ENCODE results near the gene PPFIA1. TPM values are rescaled to one million over a fixed set of nuclear protein-coding genes. Genes with fewer than 3 reads are reported as not detected.
A peak's percentile ranks its signal among the peaks of the same experiment; 100 is the strongest.

PPFIA1 gene
- total RNA-seq (10 to 100 TPM; 41.0 to 50.7 (median 49.6) TPM), total RNA-seq (47.0 to 99.8 (median 69.8) reads per million in 29 experiments)
- total RNA-seq (2013): 29.2 TPM

- WGBS (ENCODE audit: insufficient coverage): under 1% methylated on average over 99 of the region's 99 CpGs
- peaks cover 8 to 30% of the 10 kb centered on the region in 2 experiments for H3K27me3 ChIP-seq (replicated peaks in 1 of 2; ENCODE audit: control insufficient read depth in 2 of 2, extremely low read depth in 1 of 2, insufficient read depth in 2 of 2, low read length in 1 of 2)
- peak within 1 kb of the TSS; percentile 50 for H3K27ac ChIP-seq (ENCODE audit: low read length)
- ATAC-seq (replicated peaks in 1 of 4): peak; percentile 92 to 96 (median 92)
- H3K4me3 ChIP-seq (ENCODE audit: control insufficient read depth in 1 of 2, extremely low read depth in 1 of 2, low read length in 1 of 2): peak within 1 kb of the TSS; percentile 91 to 96
- peaks cover 41 to 44% (median 42%) of the 10 kb centered on the region in 3 donors for H3K4me1 Mint-ChIP-seq
- peaks cover 11 to 17% of the 10 kb centered on the region in 2 donors for H3K27me3 Mint-ChIP-seq
- H3K36me3 ChIP-seq (ENCODE audit: control insufficient read depth in 2 of 2, extremely low read depth in 1 of 2, insufficient read depth in 1 of 2, low read length in 1 of 2): peaks cover 0 to 8% of the 10 kb centered on the region in 2 donors
- peak within 1 kb of the TSS; percentile 65 to 79 for H3K27ac Mint-ChIP-seq
- CTCF ChIA-PET: interaction anchor here in 1 of 2 donors (0.5 kb wide), 1 partner anchor 9 kb away, joined by 4 read pairs; no protein-coding TSS in a partner anchor
- peak; percentile 81 to 98 (median 92) for DNase-seq
- no peaks in the 10 kb centered on the region for H3K9me3 Mint-ChIP-seq
- H3K4me3 Mint-ChIP-seq: peak within 1 kb of the TSS; percentile 87 to 91 (median 89)
- H3K4me1 ChIP-seq (ENCODE audit: control insufficient read depth in 1 of 2, extremely low read depth in 1 of 2, insufficient read depth in 2 of 2, low read length in 2 of 2): peaks cover 10 to 24% of the 10 kb centered on the region in 2 experiments
- H3K36me3 Mint-ChIP-seq: peaks cover 18% of the 10 kb centered on the region
- POLR2A ChIA-PET: interaction anchor here in 1 of 2 donors (0.6 kb wide), 1 partner anchor 1660 kb away, joined by 4 read pairs; no protein-coding TSS in a partner anchor
- no peaks in the 10 kb centered on the region for H3K9me3 ChIP-seq
These were observed at the start of gene PPFIA1 for GRCh38 chr11:70270104-70270876. TSS of gene PPFIA1 (plus strand) at chr11:70270690. CDS start at chr11:70272173, 1,483 bp downstream.

GRCh38 chr11:70220920-70221319, 49.6 kb upstream of the PPFIA1 start:
- no peak for DNase-seq
- Histone ChIP-seq H3K27me3 (replicated peaks in 1 of 2; ENCODE audit: control insufficient read depth in 2 of 2, extremely low read depth in 1 of 2, insufficient read depth in 2 of 2, low read length in 1 of 2) (peaks cover 0 to 8% of the 10 kb centered on the region in 2 experiments), H3K27ac (ENCODE audit: low read length) (no peak overlapping the region), H3K4me3 (ENCODE audit: control insufficient read depth in 1 of 2, extremely low read depth in 1 of 2, low read length in 1 of 2) (no peak overlapping the region), H3K36me3 (ENCODE audit: control insufficient read depth in 2 of 2, extremely low read depth in 1 of 2, insufficient read depth in 1 of 2, low read length in 1 of 2) (no peaks in the 10 kb centered on the region), H3K9me3 (no peaks in the 10 kb centered on the region), H3K4me1 (ENCODE audit: control insufficient read depth in 1 of 2, extremely low read depth in 1 of 2, insufficient read depth in 2 of 2, low read length in 2 of 2) (no peaks in the 10 kb centered on the region)
- Mint-ChIP-seq H3K27ac (no peak overlapping the region), H3K36me3 (no peaks in the 10 kb centered on the region), H3K4me1 (no peaks in the 10 kb centered on the region), H3K27me3 (peaks cover 24 to 38% of the 10 kb centered on the region in 2 donors), H3K4me3 (no peak overlapping the region), H3K9me3 (no peaks in the 10 kb centered on the region)
- no CpG with 5 or more reads among the region's 1 CpG for WGBS (ENCODE audit: insufficient coverage)
- ChIA-PET CTCF (no interaction called here), POLR2A (no interaction called here)
- ATAC-seq (replicated peaks in 1 of 4): no peak

- Mint-ChIP-seq H3K27me3 (peaks cover 0 to 11% of the 10 kb centered on the region in 2 donors), H3K36me3 (no peaks in the 10 kb centered on the region), H3K4me3 (no peak overlapping the region), H3K27ac (no peak overlapping the region), H3K4me1 (no peaks in the 10 kb centered on the region), H3K9me3 (no peaks in the 10 kb centered on the region)
- DNase-seq (no peak), ATAC-seq (replicated peaks in 1 of 4) (no peak)
- WGBS (ENCODE audit: insufficient coverage): 71% methylated on average over 8 of the region's 8 CpGs
- Histone ChIP-seq H3K4me3 (ENCODE audit: control insufficient read depth in 1 of 2, extremely low read depth in 1 of 2, low read length in 1 of 2) (no peak overlapping the region), H3K9me3 (no peaks in the 10 kb centered on the region), H3K4me1 (ENCODE audit: control insufficient read depth in 1 of 2, extremely low read depth in 1 of 2, insufficient read depth in 2 of 2, low read length in 2 of 2) (no peaks in the 10 kb centered on the region), H3K27ac (ENCODE audit: low read length) (no peak overlapping the region), H3K36me3 (ENCODE audit: control insufficient read depth in 2 of 2, extremely low read depth in 1 of 2, insufficient read depth in 1 of 2, low read length in 1 of 2) (no peaks in the 10 kb centered on the region), H3K27me3 (replicated peaks in 1 of 2; ENCODE audit: control insufficient read depth in 2 of 2, extremely low read depth in 1 of 2, insufficient read depth in 2 of 2, low read length in 1 of 2) (peaks cover 0 to 7% of the 10 kb centered on the region in 2 experiments)
- POLR2A ChIA-PET: no interaction called here
- CTCF ChIA-PET: no interaction called here
These were observed 44.8 kb upstream of the PPFIA1 start for GRCh38 chr11:70225681-70226177.

- no peaks in the 10 kb centered on the region for H3K9me3 ChIP-seq
- Mint-ChIP-seq H3K36me3 (no peaks in the 10 kb centered on the region), H3K27ac (no peak overlapping the region), H3K4me3 (no peak overlapping the region), H3K4me1 (no peaks in the 10 kb centered on the region), H3K9me3 (no peaks in the 10 kb centered on the region), H3K27me3 (peaks cover 0 to 11% of the 10 kb centered on the region in 2 donors)
- H3K27me3 ChIP-seq (replicated peaks in 1 of 2; ENCODE audit: control insufficient read depth in 2 of 2, extremely low read depth in 1 of 2, insufficient read depth in 2 of 2, low read length in 1 of 2): peaks cover 0 to 7% of the 10 kb centered on the region in 2 experiments
- H3K27ac ChIP-seq (ENCODE audit: low read length): no peak overlapping the region
- 82% methylated on average over 3 of the region's 3 CpGs for WGBS (ENCODE audit: insufficient coverage)
- H3K4me1 ChIP-seq (ENCODE audit: control insufficient read depth in 1 of 2, extremely low read depth in 1 of 2, insufficient read depth in 2 of 2, low read length in 2 of 2): no peaks in the 10 kb centered on the region
- ChIA-PET POLR2A (no interaction called here), CTCF (no interaction called here)
- no peak overlapping the region for H3K4me3 ChIP-seq (ENCODE audit: control insufficient read depth in 1 of 2, extremely low read depth in 1 of 2, low read length in 1 of 2)
- DNase-seq (no peak), ATAC-seq (replicated peaks in 1 of 4) (no peak)
- no peaks in the 10 kb centered on the region for H3K36me3 ChIP-seq (ENCODE audit: control insufficient read depth in 2 of 2, extremely low read depth in 1 of 2, insufficient read depth in 1 of 2, low read length in 1 of 2)
These were observed 44.3 kb upstream of the PPFIA1 start for GRCh38 chr11:70226183-70226582.

- Histone ChIP-seq H3K36me3 (ENCODE audit: control insufficient read depth in 2 of 2, extremely low read depth in 1 of 2, insufficient read depth in 1 of 2, low read length in 1 of 2) (no peaks in the 10 kb centered on the region), H3K4me3 (ENCODE audit: control insufficient read depth in 1 of 2, extremely low read depth in 1 of 2, low read length in 1 of 2) (no peak overlapping the region), H3K27ac (ENCODE audit: low read length) (no peak overlapping the region), H3K27me3 (replicated peaks in 1 of 2; ENCODE audit: control insufficient read depth in 2 of 2, extremely low read depth in 1 of 2, insufficient read depth in 2 of 2, low read length in 1 of 2) (peaks cover 0 to 10% of the 10 kb centered on the region in 2 experiments), H3K9me3 (no peaks in the 10 kb centered on the region), H3K4me1 (ENCODE audit: control insufficient read depth in 1 of 2, extremely low read depth in 1 of 2, insufficient read depth in 2 of 2, low read length in 2 of 2) (no peaks in the 10 kb centered on the region)
- no peaks in the 10 kb centered on the region for H3K36me3 Mint-ChIP-seq
- POLR2A ChIA-PET: no interaction called here
- WGBS (ENCODE audit: insufficient coverage): 35% methylated on average over 2 of the region's 9 CpGs
- H3K4me3 Mint-ChIP-seq: no peak overlapping the region
- H3K27me3 Mint-ChIP-seq: peaks cover 0 to 7% of the 10 kb centered on the region in 2 donors
- ATAC-seq (replicated peaks in 1 of 4): no peak
- no peak overlapping the region for H3K27ac Mint-ChIP-seq
- CTCF ChIA-PET: no interaction called here
- no peak for DNase-seq
- H3K4me1 Mint-ChIP-seq: no peaks in the 10 kb centered on the region
- H3K9me3 Mint-ChIP-seq: no peaks in the 10 kb centered on the region
These were observed 43.5 kb upstream of the PPFIA1 start for GRCh38 chr11:70226967-70227366.

- Histone ChIP-seq H3K27ac (ENCODE audit: low read length) (no peak overlapping the region), H3K4me3 (ENCODE audit: control insufficient read depth in 1 of 2, extremely low read depth in 1 of 2, low read length in 1 of 2) (no peak overlapping the region), H3K27me3 (replicated peaks in 1 of 2; ENCODE audit: control insufficient read depth in 2 of 2, extremely low read depth in 1 of 2, insufficient read depth in 2 of 2, low read length in 1 of 2) (peaks cover 0 to 10% of the 10 kb centered on the region in 2 experiments), H3K36me3 (ENCODE audit: control insufficient read depth in 2 of 2, extremely low read depth in 1 of 2, insufficient read depth in 1 of 2, low read length in 1 of 2) (no peaks in the 10 kb centered on the region), H3K4me1 (ENCODE audit: control insufficient read depth in 1 of 2, extremely low read depth in 1 of 2, insufficient read depth in 2 of 2, low read length in 2 of 2) (no peaks in the 10 kb centered on the region), H3K9me3 (no peaks in the 10 kb centered on the region)
- Mint-ChIP-seq H3K4me1 (no peaks in the 10 kb centered on the region), H3K27me3 (peaks cover 0 to 6% of the 10 kb centered on the region in 2 donors), H3K36me3 (no peaks in the 10 kb centered on the region), H3K9me3 (no peaks in the 10 kb centered on the region), H3K27ac (no peak overlapping the region), H3K4me3 (no peak overlapping the region)
- POLR2A ChIA-PET: no interaction called here
- no peak for ATAC-seq (replicated peaks in 1 of 4)
- CTCF ChIA-PET: interaction anchor here in 1 of 2 donors (0.6 kb wide), 1 partner anchor 1038 kb away, joined by 3 read pairs; no protein-coding TSS in a partner anchor
- DNase-seq: no peak
- WGBS (ENCODE audit: insufficient coverage): 76% methylated on average over 6 of the region's 10 CpGs
These were observed 40.8 kb upstream of the PPFIA1 start for GRCh38 chr11:70229737-70230136.
